HG02884 (cell line): ENCODE data around the gene BTG4.

ENCODE experiments used
- ATAC-seq: cut with Tn5 transposase; IDR thresholded peaks from one replicate; pipeline ENCODE4 v1.9.1; 2021; ENCODE audit warnings: mild to moderate bottlenecking, moderate library complexity; ENCODE audit not compliant: unreplicated experiment

Gene BTG4

GRCh38 chr11:111456859-111457730 lies 55.1 kb downstream of the BTG4 start:
- ATAC-seq: no peak

DNA sequence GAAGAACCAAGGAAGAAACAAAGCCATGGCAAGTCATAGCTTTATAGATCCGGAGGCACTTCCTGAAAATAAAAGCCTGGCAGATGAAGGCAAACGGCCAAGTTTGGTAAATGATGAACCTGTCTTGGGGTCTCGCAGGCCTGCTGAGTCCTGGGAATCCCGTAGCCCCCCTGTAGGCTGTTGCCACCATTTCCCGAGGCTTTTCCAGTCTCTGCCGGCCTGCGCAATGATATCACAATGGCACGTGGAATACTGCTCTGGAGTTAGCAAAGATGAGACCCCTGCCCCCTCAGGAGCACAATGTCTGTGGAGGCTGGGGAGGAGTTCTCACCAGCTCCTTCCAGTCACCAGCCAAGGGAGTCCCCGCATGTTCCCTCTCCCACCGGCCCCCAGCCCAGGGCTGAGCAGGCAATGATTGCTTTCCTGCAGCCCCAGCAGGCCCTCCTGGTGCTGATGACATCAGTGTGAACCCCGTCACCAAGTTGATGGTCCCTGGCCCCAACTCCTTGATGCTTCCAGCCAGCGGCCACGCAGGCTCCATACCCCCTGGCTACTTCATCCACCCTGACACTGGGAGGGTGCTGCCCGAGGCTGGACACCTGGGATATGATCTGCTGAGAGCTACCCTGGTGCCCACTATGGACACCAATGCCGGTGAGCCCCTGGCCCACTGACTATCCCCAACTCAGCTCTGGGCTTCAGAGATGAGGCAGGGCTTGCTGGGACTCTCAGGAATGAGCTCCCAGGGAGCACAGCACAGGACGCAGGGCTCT lies 55.9 kb downstream of the BTG4 start:
- ATAC-seq: no peak

- no peak for ATAC-seq
Measured at GRCh38 chr11:111455291-111456085, 56.7 kb downstream of the BTG4 start.

- ATAC-seq: no peak
Measured at GRCh38 chr11:111454561-111455192, 57.5 kb downstream of the BTG4 start.

- ATAC-seq: no peak
Measured at GRCh38 chr11:111452817-111453552, 59.2 kb downstream of the BTG4 start.

GRCh38 chr11:111452146-111452545 lies 60.0 kb downstream of the BTG4 start:
- no peak for ATAC-seq

DNA sequence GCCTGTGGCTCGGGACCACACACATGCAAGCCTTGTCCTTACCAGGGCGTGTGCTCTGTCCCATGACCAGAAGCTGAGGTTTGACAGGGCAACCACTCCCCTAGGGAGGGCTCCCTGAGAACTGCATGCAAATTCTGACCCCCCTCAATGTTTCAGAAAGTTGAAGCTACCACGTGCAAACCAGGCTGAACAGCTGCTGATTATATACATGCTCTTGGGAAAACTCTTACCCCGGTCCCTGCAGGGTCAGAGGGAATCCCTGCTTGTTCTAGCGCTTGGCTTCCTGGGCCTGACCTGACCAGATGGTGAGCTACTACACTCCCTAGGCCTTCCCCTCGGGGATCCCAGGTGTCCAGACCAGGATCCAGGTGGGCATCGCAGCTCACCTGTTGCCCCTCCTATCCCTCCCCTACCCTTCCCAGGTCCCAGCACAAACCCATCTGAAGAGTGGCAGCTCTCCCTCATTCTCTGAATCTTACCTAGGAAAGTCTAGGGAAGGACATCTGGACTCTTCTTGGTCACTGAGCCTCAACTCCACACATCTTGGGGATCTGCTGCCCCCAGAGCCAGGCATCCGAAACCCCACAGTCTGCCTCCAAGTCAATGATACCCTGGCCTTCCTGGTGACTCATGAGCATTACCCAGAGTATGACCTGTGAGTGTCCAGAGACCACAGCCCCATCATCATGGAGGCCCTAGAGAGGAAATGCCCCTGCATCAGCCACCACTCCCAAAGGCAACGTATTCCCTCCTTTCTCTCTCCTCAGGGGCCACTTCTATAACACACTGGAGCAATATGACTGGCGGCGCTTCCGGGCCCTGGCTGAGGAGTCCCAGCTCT lies 61.5 kb downstream of the BTG4 start:
- ATAC-seq: peak; percentile 81

DNA sequence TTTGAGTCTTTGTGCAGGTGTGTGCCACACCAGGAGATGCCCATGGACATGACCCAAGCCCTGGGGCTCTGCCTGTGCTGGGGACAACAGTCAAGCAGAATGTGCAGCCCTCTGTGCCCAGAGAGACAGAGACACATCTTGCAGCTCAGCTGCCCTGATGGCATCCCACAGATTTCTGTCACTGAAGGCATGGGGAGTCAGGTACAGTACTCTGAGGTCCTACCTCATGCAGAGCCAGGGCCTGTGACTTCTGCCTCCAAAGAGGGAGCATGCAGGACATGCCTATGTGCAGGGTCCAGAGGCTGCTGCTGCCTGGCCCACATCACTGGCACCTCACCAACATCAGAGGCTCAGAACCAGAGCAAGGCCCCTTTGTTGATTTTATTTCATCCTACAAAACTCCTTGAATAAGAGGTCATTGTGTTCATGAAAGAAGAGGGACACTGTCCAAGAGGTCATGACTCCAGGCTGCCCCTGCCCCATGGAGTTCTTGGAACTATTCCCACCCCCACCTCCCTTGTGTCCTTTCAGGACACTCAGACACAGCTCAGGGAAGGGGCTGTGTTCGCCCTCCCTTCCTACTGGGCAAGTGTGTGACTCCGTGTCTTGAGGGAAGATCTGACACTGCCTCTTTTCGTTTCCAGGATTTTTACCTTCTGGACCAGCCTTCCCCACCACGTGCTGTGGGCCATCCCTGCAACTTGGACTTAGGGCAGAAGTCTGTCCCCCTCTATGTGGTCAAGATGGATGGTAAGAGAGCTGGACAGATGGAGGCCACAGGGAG lies 62.3 kb downstream of the BTG4 start:
- no peak for ATAC-seq

- no peak for ATAC-seq
Measured at GRCh38 chr11:111448831-111449557, 63.2 kb downstream of the BTG4 start.

- no peak for ATAC-seq
Measured at GRCh38 chr11:111448414-111448813, 63.8 kb downstream of the BTG4 start.

GRCh38 chr11:111447931-111448330 lies 64.3 kb downstream of the BTG4 start:
- no peak for ATAC-seq

DNA sequence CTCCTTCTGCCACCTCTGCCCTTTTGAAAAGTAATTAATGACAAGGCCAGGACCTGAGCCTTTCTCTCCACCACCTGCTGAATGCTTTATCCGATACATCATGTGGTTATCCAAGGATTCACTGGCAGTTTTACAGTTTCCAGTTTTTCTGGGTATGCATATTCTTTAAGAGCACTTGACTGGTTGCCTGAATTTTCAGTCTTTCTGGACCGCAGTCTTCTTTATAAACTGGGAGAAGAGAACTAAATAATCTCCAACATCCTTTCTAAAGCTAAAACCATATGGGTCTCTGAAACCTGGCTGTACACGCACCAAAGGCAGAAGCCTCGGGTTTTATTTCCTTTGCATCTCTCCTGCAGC lies 65.1 kb downstream of the BTG4 start:
- ATAC-seq: no peak

- peak; percentile 87 for ATAC-seq
Measured at GRCh38 chr11:111446404-111447111, 65.6 kb downstream of the BTG4 start.

DNA sequence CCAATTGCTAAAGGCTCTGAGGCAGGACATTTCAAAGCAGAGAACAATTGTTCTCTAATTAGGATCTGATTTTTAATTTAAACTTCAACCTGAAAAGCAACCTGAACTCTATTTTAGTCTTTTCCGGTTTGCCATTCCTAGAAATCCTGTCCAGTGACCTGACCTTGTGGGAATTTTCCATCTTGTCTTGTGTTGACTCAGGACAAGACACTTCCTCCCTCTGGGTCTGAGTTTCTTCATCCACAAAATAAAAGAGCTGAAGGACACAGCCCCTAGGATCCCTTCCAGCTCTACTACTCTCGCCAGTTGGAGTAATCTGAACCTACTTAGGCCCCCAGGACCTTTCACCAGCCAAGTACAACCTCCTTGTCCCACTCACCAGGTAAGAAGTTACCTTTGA lies 66.6 kb downstream of the BTG4 start:
- ATAC-seq: no peak
